ENCODE results near the gene VDR.

The VDR gene

GRCh38 chr12:47910486-47910885, 5.7 kb upstream of the VDR start:
- TF ChIP-seq FOXP2 (optimal IDR thresholded peaks at IDR 0.05; ENCODE audit: borderline replicate concordance, extremely low read depth, extremely low read length, insufficient read depth): no peak
- TF ChIP-seq TAF1 (IDR thresholded peaks at IDR 0.05; ENCODE audit: borderline replicate concordance, insufficient read depth, low read length): no peak
- TF ChIP-seq POLR2AphosphoS5 (IDR thresholded peaks at IDR 0.05; ENCODE audit: low read depth, low read length): no peak
- TF ChIP-seq SIN3A (IDR thresholded peaks at IDR 0.05; ENCODE audit: borderline replicate concordance, insufficient read depth, low read length): no peak
- TF ChIP-seq REST (IDR thresholded peaks at IDR 0.05; ENCODE audit: insufficient read depth in 1 of 2, low read depth in 2 of 2, low read length in 2 of 2): no peak

GRCh38 chr12:47909839-47910465, 5.2 kb upstream of the VDR start:
- no peak for TF ChIP-seq POLR2AphosphoS5 (IDR thresholded peaks at IDR 0.05; ENCODE audit: low read depth, low read length)
- TF ChIP-seq TAF1 (IDR thresholded peaks at IDR 0.05; ENCODE audit: borderline replicate concordance, insufficient read depth, low read length): no peak
- TF ChIP-seq REST (IDR thresholded peaks at IDR 0.05; ENCODE audit: insufficient read depth in 1 of 2, low read depth in 2 of 2, low read length in 2 of 2): no peak
- no peak for TF ChIP-seq SIN3A (IDR thresholded peaks at IDR 0.05; ENCODE audit: borderline replicate concordance, insufficient read depth, low read length)
- no peak for TF ChIP-seq FOXP2 (optimal IDR thresholded peaks at IDR 0.05; ENCODE audit: borderline replicate concordance, extremely low read depth, extremely low read length, insufficient read depth)

- TF ChIP-seq TAF1 (IDR thresholded peaks at IDR 0.05; ENCODE audit: borderline replicate concordance, insufficient read depth, low read length) (no peak), POLR2AphosphoS5 (IDR thresholded peaks at IDR 0.05; ENCODE audit: low read depth, low read length) (no peak), REST (IDR thresholded peaks at IDR 0.05; ENCODE audit: insufficient read depth in 1 of 2, low read depth in 2 of 2, low read length in 2 of 2) (no peak), SIN3A (IDR thresholded peaks at IDR 0.05; ENCODE audit: borderline replicate concordance, insufficient read depth, low read length) (no peak), FOXP2 (optimal IDR thresholded peaks at IDR 0.05; ENCODE audit: borderline replicate concordance, extremely low read depth, extremely low read length, insufficient read depth) (no peak)
These were observed 3.9 kb upstream of the VDR start for GRCh38 chr12:47908738-47909137.

GRCh38 chr12:47907851-47908454, 3.2 kb upstream of the VDR start:
- TF ChIP-seq REST (IDR thresholded peaks at IDR 0.05; ENCODE audit: insufficient read depth in 1 of 2, low read depth in 2 of 2, low read length in 2 of 2) (no peak), POLR2AphosphoS5 (IDR thresholded peaks at IDR 0.05; ENCODE audit: low read depth, low read length) (no peak), FOXP2 (optimal IDR thresholded peaks at IDR 0.05; ENCODE audit: borderline replicate concordance, extremely low read depth, extremely low read length, insufficient read depth) (no peak), TAF1 (IDR thresholded peaks at IDR 0.05; ENCODE audit: borderline replicate concordance, insufficient read depth, low read length) (no peak), SIN3A (IDR thresholded peaks at IDR 0.05; ENCODE audit: borderline replicate concordance, insufficient read depth, low read length) (no peak)
